ENCODE measurements around the gene ATP8A2.
A peak's percentile ranks its signal among the peaks of the same experiment; 100 is the strongest.
"Not testable (repeated sequence)": the region's sequence is repeated elsewhere in the genome, so short reads cannot be mapped to it uniquely, and the experiment has no call there.

The ATP8A2 gene

DNA sequence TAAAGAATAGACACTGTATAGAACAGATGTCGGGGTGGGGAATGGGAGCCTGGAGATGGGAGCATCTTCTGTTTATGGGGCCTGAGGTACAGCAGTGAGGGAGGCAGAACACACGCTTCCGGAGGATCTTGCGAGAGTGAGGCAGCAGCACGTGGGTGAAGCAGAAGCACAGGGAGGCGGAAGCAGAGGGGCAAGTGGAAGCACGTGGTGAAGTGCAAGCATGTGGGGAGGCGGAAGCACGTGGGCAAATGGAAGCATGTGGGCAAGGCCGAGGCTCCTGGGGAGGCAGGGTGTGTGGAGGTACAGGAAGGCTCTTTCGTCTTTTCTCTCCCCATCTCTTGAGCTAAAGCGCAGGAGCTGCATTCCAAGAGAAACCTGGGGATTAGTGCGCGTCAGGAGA, 198.4 kb downstream of the ATP8A2 start:
- DNase-seq = no peak

DNA sequence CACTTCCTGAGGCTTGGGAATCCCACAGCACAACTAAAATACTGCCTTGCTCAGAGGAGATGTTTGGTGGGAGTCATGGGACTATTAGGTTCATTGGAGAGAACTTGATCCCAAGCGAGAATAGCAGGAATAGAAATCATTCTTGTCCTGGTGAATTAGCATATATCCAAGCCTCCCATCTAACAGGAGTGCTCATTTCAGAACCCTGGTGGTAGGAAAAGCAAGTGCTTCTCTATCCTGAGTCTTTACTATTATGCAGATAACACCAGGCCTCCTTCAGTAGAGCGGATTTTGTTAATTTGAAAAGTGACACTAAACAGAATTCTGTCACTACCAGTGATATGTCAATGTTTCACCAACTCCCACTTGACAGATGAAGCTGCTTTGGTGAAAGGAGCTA, 199.5 kb downstream of the ATP8A2 start:
- DNase-seq = no peak

DNA sequence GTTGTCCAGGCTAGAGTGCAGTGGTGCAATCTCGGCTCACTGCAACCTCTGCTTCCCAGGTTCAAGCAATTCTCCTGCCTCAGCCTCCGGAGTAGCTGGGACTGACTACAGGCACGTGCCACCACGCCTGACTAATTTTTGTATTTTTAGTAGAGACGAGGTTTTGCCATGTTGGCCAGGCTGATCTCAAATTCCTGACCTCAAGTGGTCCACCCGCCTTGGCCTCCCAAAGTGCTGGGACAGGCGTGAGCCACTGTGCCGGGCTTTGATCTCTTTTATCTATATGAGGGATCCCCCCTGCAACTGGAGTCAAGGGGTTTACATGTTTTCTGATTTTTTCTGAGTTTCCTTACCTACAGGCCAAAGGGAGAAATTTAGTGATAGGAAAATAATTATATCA, 200.4 kb downstream of the ATP8A2 start:
- DNase-seq = not testable (repeated sequence)

DNA sequence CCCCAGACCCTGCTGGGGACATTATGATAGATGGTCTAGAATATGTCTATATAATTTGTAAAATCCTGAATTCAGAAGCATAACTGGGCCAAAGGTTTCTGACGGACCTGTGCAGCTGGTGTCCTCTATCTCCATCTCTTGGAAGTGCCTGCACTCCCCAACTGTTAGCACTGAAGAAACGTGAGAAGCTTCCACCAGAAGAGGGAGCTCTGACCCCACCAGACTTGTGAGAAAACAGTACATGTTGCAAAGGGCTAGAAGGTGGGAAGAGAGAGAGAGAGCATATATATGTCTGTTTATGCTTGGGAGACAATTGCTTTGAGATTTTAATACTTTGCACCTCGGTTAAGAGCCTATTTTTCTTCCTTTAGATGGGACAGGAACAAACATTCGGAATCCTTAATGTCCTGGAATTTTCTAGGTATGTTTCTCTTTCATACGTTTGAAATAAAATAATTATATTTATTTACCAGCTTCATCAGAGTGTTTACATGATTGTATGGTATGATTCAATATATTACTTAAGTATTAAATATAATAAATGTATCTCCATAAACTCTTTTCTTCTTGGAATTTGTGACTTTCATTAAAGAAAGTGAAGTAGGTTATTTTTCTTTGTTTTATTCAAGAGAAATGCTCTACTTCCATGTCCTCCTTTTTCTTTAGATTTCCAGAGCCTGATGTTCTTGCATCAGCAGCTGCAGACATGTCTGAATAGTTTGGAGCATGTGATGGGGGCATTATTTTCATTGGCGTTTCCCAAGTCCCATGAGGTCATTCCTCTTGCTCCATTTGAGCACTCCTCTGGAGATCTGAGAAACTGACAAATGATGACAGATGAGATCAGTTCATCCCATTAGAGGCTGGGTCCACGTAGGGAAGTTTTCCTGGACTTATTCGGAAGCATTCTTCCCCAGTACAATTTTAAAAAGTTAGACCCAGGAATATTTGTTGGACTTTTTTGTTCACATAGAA, 202.9 kb downstream of the ATP8A2 start:
- peak in 4 of 5 experiments; percentile 22 to 71 (median 52) for DNase-seq

DNA sequence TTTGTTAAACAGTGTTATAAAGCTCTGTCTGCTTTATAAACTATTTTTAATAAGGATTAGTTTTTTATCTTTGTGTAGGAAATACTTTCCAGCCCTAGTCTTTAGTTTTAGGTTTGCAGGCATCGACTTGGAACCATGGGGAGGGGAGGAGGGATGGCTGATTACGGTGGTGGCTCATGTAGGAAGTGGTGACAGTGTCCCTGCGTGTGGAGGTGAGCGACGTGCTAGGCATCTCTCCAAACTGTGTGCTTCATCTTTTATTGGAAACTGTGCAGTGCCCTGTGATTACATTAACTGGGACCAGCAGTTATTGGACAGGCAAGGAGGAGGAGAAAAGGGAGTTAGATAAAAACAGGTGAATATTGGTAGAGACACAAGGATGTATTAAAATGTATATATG, 203.8 kb downstream of the ATP8A2 start:
- peak in 1 of 5 experiments; percentile 7 for DNase-seq

DNA sequence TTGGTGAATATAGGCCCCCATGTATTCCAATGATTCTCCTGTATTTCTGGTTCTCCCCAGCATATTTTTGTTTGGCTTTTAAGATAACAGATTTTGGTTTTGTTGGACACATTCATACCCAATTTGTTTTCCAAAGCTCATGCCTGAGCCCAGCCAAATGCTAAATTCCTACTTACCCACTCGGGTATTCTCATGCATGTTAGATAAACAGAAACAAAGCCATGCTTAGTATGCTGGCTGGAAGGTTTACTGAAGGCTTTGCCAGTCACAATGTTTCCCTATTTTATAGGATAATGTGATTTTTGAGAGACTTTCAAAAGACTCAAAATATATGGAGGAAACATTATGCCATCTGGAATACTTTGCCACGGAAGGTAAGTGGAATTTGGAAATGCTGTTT, 206.8 kb downstream of the ATP8A2 start:
- no peak for DNase-seq

DNA sequence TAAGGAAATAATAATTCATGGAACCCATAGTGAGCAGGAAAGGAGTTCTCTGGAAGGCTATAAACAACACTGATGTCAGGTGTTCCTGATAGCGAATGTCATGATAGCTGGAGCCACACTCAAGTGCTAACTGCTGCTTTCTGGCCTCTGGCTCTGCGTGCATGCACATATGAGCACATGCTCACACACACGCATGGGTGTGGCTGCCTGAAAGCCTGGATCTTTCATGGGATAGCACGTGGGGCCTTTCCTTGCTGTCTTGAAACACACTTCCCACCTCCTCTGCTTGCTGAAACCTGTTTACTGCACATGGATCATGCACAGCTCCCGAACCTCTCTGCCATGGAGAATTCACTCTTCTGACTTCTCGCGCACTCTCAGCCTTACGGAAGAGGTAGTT, 207.4 kb downstream of the ATP8A2 start:
- DNase-seq = no peak

DNA sequence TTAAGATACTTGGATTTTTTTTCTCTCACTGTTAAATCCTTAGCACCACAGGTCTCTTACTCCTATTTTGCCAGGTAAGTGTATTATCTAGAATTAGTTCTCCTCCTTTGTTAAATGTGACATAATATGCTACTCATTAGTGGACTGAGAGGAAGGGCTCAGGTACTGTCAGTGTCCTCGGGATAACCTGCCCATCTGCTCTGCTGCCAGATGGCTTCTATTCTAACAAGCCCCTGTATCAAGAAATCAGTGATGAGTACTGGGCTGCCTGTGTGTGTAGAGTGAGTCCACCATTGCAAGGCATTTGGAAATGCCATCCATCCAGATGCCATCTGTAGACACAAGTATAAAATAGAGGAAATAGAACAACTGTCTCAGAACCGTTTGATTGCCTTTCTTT, 209.6 kb downstream of the ATP8A2 start:
- no peak for DNase-seq

DNA sequence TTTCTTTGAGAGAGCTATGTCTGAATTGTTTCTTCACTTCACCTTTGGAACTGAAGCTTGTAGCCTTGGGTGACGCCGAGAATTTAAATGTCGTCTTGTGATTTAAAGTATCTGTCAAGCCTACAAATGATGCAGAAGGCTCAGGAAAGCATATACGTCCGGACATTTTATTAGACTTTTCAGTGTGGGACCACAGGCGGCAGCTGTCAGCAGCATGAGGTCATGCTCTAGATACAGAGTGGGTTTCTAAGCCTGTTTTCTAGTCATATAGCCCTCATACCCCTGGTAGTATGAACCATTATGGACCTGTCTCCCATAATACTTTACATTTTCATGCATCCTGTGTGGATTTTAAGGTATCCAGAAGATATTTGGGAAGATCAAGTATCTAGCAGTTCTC, 212.3 kb downstream of the ATP8A2 start:
- no peak for DNase-seq

DNA sequence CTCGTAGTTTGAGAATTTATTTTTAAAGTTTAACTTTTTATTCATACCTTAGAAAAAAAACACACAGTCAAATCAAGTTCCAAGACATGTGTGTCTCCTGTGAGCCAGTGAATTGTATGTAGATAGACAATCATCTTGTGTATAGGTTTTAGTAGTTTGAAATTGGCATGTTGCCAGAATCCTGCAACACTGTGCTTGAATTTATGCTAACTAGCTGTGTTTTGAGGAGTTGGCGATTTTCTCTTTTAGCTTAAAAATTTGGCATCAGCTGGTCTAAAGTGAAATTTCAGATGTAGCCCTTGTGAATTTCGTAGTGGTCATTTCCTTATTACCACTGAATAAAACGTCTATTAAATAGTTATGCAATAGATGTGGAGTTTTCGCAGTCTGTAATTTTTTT, 213.2 kb downstream of the ATP8A2 start:
- no peak for DNase-seq

DNA sequence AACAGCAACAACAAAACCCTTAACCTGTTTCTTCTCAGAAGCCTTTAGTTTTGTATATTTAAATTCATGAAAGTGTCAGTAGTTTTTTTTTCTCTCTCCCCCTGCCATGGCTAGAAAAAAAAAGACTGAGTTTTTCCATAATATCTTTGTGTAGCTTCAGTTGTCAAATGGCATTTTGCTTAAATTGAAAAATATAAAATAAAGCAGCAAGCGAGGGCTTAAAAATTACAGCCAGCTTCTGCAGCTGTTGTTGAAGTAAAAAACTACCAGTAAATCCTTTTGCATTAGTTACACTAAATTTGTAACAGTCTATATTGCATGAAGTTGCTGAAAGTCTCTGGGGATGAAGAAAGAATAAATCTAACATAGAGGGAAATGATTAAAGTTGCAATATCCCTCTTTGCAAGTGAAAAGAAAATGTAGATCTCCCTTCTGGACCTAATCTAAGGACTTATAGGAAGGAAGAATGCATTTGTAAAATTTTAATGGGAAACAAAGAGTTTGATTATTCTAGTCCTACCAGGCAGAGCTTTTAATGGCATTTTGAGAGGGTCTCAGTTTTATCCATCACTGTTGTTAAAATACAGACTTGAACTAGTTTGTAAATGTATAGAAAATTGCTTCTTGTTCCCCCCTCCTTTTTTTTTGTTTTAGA, 215.7 kb downstream of the ATP8A2 start:
- no peak for DNase-seq

DNA sequence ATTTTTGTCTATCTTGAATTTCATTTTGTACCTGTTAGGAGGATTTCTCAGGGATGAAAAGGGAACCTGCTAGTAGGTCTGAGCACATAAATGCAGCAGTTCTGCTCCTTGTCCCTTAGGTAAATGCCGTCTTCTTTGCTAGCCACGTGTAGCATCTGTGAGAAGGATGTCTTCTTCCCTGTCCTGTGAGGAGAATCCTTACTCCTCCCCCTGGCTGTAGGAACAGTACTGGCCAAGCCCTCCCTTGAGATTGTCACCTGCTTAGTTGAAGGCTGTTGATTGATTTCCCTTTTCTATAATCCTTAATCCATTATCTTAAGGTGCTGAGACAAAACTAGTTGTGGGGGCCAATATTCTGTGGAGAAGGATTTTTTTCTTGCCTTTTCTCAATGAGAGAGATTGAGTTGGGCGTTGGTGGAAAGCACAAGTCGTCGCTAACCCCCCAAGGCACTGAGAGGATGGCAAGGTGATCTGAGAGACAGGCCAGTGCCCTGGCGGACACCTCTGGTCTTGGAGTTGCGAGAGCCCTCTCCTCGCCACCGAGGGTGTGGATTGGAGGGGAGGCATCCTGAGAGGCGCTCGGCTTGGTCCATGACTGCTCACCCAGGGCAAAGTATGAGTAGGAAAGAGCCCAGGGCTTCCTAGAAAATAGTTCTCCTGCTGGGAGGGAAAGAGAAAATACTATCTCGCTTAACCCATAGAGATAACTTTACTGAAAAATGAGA, 216.7 kb downstream of the ATP8A2 start:
- no peak for DNase-seq

DNA sequence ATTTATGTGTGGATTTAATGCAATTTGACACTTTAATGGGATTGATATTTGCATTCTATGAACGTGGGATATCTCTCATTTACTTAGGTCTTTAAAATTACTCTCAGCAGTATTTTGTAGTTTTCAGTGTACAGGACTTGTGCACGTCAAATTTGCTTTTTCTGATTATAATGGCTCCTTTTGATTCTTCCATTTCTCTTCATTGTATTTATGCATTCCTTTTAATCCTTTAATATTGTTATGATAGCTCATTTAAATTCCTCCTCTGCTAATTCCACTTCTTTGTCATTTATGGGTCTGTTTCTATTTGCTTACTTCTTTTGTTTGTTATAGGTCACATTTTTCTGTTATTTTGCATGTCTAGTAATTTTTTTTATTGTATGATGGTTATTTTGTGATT, 226.6 kb downstream of the ATP8A2 start:
- DNase-seq = no peak

DNA sequence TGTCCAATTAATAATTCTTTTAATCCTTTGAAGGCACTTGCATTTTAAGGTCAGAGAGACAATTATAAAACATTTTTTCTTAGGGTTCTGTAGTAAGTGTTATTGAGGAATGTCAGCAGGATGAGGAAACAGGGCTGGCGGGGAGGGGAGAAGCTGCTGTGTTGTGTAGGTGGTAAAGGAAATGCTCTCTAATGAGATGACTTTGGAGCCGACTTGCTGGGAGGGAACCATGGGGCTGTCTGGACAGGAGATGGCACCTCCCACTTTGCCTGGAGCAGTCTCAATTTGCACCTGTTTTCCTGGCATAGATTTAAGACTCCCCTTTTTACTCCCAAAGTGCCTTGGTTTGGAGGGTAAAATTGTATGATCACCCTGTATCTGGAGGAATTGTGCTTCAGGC, 230.4 kb downstream of the ATP8A2 start:
- DNase-seq = no peak

DNA sequence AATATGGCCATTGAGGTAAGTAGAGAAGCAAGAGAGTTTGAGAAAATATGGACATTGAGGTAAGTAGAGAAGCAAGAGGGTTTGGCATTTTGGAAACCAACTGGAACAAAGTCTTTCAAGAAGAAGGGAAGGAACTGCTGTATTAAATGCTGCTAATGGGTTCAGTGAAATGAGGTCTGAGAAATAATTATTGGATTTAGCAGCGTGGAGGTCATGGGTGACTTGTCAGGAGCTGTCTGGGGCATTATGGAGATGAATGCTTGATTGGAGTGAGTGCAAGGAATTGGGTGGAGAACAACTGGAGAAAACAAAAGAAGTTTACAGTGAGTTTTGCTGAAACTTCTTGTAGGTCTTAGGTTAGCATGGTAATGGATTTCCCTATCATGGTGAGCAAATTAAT, 232.3 kb downstream of the ATP8A2 start:
- DNase-seq = no peak

DNA sequence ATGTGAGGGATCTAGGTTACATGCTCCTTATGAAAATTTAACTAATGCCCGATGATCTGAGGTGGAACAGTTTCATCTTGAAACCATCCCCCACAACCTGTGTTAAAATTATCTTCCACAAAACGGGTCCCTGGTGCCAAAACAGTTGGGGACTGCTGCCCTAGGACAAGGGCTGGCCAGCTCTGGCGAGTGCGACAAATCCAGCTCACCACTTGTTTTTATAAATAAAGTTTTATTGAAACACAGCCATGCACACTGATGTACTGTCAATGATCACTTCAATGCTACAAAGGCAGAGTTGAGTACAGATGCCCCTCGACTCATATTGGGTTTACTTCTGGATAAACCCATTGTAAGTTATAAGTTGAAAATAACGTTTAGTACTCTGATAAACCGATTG, 235.3 kb downstream of the ATP8A2 start:
- no peak for DNase-seq

DNA sequence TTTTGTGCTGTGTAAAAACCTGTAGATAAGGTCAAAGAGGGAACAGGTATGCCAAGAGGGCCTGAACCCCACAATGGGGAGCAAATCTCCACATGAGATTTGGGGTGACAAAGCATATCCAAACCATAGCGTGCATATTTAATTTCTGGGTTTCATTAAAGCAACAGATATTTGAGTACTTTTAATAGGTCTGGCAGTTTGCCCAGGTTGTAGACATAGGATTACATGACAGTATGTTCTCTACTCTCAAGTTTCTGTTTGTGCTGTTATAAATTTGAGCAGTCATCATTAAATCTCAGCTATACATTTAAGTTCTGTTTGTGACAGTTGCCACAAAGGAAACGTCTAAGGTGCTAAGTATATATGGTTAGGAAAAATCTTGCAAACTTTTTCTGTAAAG, 236.4 kb downstream of the ATP8A2 start:
- no peak for DNase-seq

DNA sequence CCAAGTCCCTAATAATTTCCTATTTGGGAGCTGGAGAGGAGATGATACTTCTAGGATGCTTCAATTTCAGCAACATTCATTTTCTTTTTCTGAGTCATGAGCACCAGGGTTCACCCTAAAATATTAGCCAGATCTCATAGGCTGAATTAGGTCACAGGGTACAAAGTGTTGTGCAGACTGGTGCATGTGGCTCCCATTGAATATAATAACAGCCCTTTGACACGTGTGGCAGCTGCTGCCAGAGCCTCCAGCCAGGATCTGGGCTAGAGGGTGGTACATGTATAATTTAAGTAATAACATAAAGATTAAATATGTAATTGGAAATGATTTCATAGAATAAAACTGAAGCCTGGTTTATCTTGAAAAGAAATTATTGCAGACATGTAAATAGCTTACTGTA, 244.9 kb downstream of the ATP8A2 start:
- DNase-seq = no peak

DNA sequence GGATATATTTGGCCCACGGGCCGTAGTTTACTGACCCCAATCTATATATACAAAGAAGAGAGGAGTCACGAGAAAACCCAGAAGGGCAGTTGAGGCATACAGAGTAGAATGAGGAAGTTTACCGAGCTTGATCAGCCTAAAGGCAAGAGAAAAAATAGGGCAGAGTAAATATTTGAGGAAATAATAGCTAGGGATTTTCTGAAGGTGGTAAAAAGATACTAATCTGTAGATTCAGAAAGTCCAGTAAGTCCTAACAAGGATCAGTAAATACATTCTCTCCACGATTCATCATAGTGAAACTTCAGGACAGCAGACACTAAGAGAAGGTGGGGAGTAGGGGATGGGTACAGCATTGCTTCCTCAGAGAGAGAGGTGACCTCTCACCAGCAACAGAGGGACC, 248.1 kb downstream of the ATP8A2 start:
- no peak for DNase-seq

DNA sequence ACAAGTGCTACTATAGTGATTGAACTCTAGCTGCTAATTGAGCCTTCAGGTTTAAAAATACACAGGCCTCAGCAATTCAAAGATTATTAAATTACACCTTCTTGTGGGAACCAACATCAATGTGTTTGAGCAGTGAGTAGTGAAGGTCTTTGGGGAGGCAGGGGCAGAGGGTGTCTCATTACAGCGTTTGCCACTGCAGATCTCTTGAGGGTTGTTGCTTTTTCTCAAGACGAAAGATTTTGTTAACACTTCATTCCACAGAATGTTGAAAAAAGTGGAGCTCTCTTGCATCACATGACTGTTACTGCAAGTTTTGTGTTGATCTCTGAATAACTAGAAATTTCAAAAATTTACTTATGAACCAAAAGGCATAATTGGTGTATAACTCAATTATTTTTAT, 253.6 kb downstream of the ATP8A2 start:
- DNase-seq = no peak

DNA sequence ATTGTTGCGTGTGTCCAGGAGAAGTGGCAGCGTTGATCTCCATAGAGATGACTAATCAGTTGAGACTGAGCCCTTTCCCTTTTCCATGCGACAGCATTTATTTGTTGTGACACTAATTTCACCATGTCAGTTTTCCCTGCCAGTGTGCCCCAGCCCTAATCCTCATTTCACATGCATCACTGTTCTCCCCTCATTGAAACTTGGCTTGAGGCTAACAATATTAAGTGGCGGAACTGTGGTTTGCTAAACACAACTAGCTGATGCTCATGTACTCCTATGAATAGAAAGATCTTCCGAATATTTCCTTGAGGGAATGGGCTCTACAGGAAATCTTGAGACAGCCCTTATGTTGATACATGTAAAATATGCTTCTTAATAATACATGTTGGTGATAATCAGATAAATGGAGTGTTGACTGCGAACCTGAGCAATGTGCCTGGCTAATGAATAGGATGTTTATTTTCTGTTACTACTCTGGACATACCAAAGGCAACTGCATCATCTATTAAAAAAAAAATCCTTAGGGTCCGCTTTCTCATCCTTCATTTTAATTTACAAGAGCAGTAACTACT, 258.6 kb downstream of the ATP8A2 start:
- no peak for DNase-seq

DNA sequence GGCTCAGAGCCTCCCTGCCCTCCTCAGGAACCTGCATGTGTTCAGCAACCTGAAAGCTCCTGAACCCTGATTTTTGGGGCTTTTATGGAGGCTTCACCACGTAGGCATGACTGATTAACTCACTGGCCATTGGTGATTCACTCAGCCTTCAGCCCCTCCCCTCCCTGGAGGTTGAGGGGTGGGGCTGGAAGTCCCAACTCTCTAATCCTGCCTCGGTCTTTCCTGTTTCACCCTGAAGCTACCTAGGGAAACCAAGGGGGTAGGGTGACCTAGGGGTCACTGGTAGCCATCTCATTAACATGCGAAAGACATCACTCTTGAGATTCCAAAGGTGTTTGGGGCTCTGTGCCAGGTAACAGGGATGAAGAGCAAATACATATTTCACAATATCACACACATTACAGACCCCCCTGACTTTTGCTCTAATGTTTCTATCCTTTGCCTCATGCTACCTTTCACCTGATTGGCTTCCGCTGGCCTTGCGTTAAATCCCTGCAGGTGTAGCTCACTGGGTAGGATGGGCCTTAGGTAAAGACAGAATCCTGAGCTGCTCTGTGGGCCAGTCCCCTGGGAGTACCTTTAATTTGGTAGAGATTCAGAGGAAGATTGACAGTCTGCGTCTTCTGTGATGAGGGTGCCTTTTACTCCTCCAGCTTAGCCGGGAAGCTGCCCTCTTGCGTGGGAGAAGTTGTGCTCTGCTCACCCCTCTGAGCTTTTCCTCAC, 260.6 kb downstream of the ATP8A2 start:
- no peak for DNase-seq

DNA sequence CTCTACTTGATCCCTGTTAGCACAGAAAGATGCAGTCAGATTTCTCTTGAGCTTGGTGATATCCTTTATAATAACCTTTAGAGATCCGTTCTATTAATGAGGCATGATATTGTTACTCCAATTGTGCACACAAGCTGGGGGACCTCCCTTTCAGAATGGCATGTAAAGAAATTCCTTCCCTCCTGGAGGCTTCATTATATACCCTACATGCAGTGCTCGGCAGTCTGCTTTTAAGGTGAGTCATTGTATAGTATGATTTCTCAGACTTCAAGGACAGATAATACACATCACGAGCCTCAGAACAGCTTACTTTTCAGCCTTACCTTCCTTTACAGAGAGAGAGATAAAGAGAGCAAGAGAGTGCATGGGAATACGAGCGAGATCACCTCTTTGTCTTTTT, 261.3 kb downstream of the ATP8A2 start:
- no peak for DNase-seq
